ENCODE measurements around the gene NCKAP5.
A peak's percentile ranks its signal among the peaks of the same experiment; 100 is the strongest.

Gene NCKAP5

DNA sequence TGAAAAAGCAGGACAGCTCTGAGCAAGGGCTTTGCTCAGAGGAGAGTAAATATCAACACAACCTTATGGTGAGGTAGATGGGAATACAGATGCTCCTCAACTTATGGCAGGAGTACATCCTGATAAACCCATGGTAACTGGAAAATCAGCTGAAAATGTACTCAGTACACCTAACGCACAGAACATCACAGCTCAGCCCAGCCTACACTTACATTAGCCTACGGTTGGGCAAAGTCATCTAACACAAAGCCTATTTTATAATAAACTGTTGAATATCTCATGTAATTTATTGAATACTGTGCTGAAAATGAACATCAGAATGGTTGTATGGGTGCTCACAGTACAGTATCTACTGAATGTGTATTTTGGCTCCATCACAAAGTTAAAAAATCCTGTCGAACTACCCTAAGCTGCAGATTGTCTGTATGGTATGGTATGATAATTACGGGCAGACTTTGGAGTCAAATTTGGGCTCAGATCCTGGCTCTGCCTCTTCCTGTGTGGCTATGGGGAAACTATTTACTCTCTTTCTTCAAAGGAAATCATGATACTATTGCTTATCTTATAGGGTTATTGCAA, 778.0 kb downstream of the NCKAP5 start:
- no peak for TF ChIP-seq CTCF (IDR thresholded peaks at IDR 0.05; ENCODE audit: low read depth, low read length)
- H3K4me3 ChIP-seq (ENCODE audit: low read depth, low read length) = no peak overlapping the region
- H3K27ac ChIP-seq = no peak overlapping the region
- H3K27me3 ChIP-seq (ENCODE audit: insufficient read depth, low read depth, severe bottlenecking) = no peaks in the 10 kb centered on the region
- no peaks in the 10 kb centered on the region for H3K9me3 ChIP-seq (ENCODE audit: severe bottlenecking)
- H3K36me3 ChIP-seq = peaks cover 30% of the 10 kb centered on the region
- DNase-seq = no peak

GRCh38 chr2:132789066-132789465, 779.2 kb downstream of the NCKAP5 start:
- no peaks in the 10 kb centered on the region for H3K27me3 ChIP-seq (ENCODE audit: insufficient read depth, low read depth, severe bottlenecking)
- H3K9me3 ChIP-seq (ENCODE audit: severe bottlenecking) = no peaks in the 10 kb centered on the region
- DNase-seq = peak; percentile 54
- H3K27ac ChIP-seq = peak overlapping the region; percentile 73
- no peak for TF ChIP-seq CTCF (IDR thresholded peaks at IDR 0.05; ENCODE audit: low read depth, low read length)
- H3K4me3 ChIP-seq (ENCODE audit: low read depth, low read length) = no peak overlapping the region
- peaks cover 35% of the 10 kb centered on the region for H3K36me3 ChIP-seq

DNA sequence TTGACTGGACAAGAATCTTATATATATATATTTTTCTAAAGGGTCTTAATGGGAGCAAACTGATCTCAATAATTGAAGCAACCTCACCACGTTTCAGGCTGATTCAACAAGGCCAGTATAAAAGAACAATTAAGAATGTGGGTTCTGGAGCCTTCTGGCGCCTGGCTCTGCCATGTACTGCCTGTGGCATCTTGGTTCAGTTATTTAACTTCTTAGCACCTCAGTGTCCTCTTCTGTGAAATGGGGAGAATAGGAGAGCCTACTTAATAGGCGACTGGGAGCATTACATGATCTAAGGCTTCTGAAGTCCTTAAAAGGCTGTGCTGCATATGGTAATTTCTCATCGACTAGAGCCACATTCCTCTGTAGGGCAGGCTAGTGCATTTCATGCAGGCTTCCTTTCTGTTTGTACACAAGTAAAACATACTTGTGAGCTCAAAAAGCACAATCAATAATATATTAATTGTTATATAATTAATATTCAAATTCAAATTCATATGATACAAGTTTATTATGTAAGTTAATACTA, 779.9 kb downstream of the NCKAP5 start:
- TF ChIP-seq CTCF (IDR thresholded peaks at IDR 0.05; ENCODE audit: low read depth, low read length) = no peak
- peaks cover 40% of the 10 kb centered on the region for H3K36me3 ChIP-seq
- DNase-seq = no peak

GRCh38 chr2:132783883-132784282, 784.4 kb downstream of the NCKAP5 start:
- no peak for TF ChIP-seq CTCF (IDR thresholded peaks at IDR 0.05; ENCODE audit: low read depth, low read length)
- no peak overlapping the region for H3K27ac ChIP-seq
- no peak for DNase-seq
- H3K36me3 ChIP-seq = peaks cover 45% of the 10 kb centered on the region
- H3K27me3 ChIP-seq (ENCODE audit: insufficient read depth, low read depth, severe bottlenecking) = no peaks in the 10 kb centered on the region
- H3K9me3 ChIP-seq (ENCODE audit: severe bottlenecking) = no peaks in the 10 kb centered on the region
- H3K4me3 ChIP-seq (ENCODE audit: low read depth, low read length) = no peak overlapping the region

More for the DNA sequence above, 779.9 kb downstream of the NCKAP5 start:
- H3K27me3 ChIP-seq (ENCODE audit: insufficient read depth, low read depth, severe bottlenecking) = no peaks in the 10 kb centered on the region
- no peaks in the 10 kb centered on the region for H3K9me3 ChIP-seq (ENCODE audit: severe bottlenecking)
- peak overlapping the region; percentile 73 for H3K27ac ChIP-seq
- no peak overlapping the region for H3K4me3 ChIP-seq (ENCODE audit: low read depth, low read length)

GRCh38 chr2:132782176-132782783, 786.0 kb downstream of the NCKAP5 start:
- H3K27ac ChIP-seq = no peak overlapping the region
- H3K27me3 ChIP-seq (ENCODE audit: insufficient read depth, low read depth, severe bottlenecking) = no peaks in the 10 kb centered on the region
- H3K4me3 ChIP-seq (ENCODE audit: low read depth, low read length) = no peak overlapping the region
- no peak for TF ChIP-seq CTCF (IDR thresholded peaks at IDR 0.05; ENCODE audit: low read depth, low read length)
- no peak for DNase-seq
- H3K36me3 ChIP-seq = peaks cover 42% of the 10 kb centered on the region
- no peaks in the 10 kb centered on the region for H3K9me3 ChIP-seq (ENCODE audit: severe bottlenecking)

Measured in WERI-Rb-1 (cell line).